GM18858 (cell line): ENCODE results near the gene KRT16.
"Not testable (repeated sequence)": the region's sequence is repeated elsewhere in the genome, so short reads cannot be mapped to it uniquely, and the experiment has no call there.

Experiments
- ATAC-seq: cut with Tn5 transposase; IDR thresholded peaks from one replicate; pipeline ENCODE4 v1.9.1; 2021; ENCODE audit not compliant: unreplicated experiment

The KRT16 gene

GRCh38 chr17:41617136-41617535 is 4.6 kb upstream of the KRT16 start:
- ATAC-seq, result no peak

- ATAC-seq, result not testable (repeated sequence)
Observed at GRCh38 chr17:41616486-41616885, 3.9 kb upstream of the KRT16 start.

GRCh38 chr17:41615454-41615853 is 2.9 kb upstream of the KRT16 start:
- ATAC-seq, result no peak

- ATAC-seq, result not testable (repeated sequence)
Observed at GRCh38 chr17:41614767-41615166, 2.2 kb upstream of the KRT16 start.

- no peak for ATAC-seq
Observed at GRCh38 chr17:41614098-41614497, 1.5 kb upstream of the KRT16 start.

GRCh38 chr17:41613277-41614082 is 913 bp upstream of the KRT16 start:
- ATAC-seq, result no peak

- ATAC-seq, result no peak
Observed at GRCh38 chr17:41610965-41611640, 1.5 kb downstream of the KRT16 start.

- not testable (repeated sequence) for ATAC-seq
Observed at GRCh38 chr17:41610061-41610517, 2.5 kb downstream of the KRT16 start.

- not testable (repeated sequence) for ATAC-seq
Observed at GRCh38 chr17:41606930-41607329, 5.6 kb downstream of the KRT16 start.

- no peak for ATAC-seq
Observed at GRCh38 chr17:41602524-41602923, 10.0 kb downstream of the KRT16 start.

GRCh38 chr17:41600318-41600717 is 12.2 kb downstream of the KRT16 start:
- no peak for ATAC-seq

GRCh38 chr17:41599680-41600079 is 12.9 kb downstream of the KRT16 start:
- no peak for ATAC-seq

GRCh38 chr17:41595585-41595984 is 17.0 kb downstream of the KRT16 start:
- ATAC-seq, result no peak

GRCh38 chr17:41594363-41594915 is 18.1 kb downstream of the KRT16 start:
- ATAC-seq, result no peak

- no peak for ATAC-seq
Observed at GRCh38 chr17:41593306-41593981, 19.1 kb downstream of the KRT16 start.

- ATAC-seq, result no peak
Observed at GRCh38 chr17:41592601-41593305, 19.8 kb downstream of the KRT16 start.

GRCh38 chr17:41589301-41589700 is 23.3 kb downstream of the KRT16 start:
- ATAC-seq, result no peak

- ATAC-seq, result no peak
Observed at GRCh38 chr17:41588126-41588810, 24.3 kb downstream of the KRT16 start.

- ATAC-seq, result no peak
Observed at GRCh38 chr17:41586863-41587495, 25.6 kb downstream of the KRT16 start, which contains the start of gene KRT14. Gene KRT14, minus strand, starts transcription at chr17:41586895. Its CDS starts 61 bp downstream, at chr17:41586834.
